Activated CD8-positive, alpha-beta memory T cell treated with anti-CD3 and anti-CD28 coated beads for 1 hour (primary cell): ENCODE results near the gene VSIG10.
"Not testable (repeated sequence)": the region's sequence is repeated elsewhere in the genome, so short reads cannot be mapped to it uniquely, and the experiment has no call there.

Experiments
- DNase-seq, 2 donors: peaks; one replicate each; pipeline ENCODE4 v3.0.0-alpha.2; 2020; ENCODE audit warnings: low read depth in 1 of 2; ENCODE audit errors: extremely low read depth in 1 of 2

Gene VSIG10

DNA sequence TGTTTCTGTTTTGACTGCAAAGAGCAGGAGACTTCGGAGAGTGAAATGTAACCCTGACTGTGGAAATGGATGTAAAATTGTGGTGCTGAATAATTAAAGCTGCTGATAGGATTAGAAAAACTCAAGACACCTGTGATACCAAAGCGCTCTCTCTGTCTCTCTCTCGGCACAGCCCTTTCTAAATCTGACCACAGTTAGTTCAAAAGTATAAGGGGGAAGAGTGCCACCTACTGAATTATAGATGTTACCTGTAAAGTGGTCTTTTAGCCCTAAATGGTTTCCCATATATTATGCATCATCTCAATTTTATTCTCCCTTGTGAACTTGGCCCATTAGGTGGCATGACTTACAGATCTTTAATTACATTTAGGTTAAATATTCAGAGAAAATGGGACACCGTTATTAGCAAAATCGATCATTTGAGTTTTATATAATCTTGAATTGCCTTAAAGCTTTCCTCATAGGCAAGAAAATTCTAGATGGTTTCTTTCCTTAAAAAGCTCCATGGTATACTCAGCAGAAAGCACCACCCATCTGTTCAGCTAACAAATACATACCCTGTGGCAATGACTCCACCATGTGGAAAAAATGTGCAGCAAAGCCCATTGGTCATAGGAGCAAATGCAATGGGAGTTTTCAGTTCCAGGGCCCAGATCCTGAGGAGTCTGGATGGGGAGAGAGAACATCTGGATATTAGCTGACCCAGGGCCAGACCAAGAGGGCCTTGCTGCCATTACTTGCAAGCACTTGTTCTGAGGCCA is 69.2 kb downstream of the VSIG10 start:
- DNase-seq: no peak

DNA sequence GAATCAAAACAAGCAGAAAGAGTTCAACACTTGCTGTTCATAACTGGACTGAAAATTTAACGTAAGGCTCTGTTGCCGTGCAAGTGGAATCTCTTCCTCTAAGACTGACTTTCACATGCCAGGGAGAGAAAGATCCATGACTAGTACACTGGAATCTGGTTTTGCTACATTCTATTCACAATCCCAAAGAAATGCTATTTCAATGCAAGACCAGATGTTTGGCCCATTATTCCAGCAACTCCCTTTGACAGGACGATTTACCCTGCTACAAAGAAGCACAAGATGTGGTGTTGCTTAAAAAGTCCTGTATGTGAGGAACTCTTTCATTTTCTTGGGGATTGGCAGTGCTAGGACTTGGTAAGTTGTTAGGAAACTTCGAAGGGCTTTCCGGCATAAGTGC is 69.9 kb downstream of the VSIG10 start:
- DNase-seq: no peak

DNA sequence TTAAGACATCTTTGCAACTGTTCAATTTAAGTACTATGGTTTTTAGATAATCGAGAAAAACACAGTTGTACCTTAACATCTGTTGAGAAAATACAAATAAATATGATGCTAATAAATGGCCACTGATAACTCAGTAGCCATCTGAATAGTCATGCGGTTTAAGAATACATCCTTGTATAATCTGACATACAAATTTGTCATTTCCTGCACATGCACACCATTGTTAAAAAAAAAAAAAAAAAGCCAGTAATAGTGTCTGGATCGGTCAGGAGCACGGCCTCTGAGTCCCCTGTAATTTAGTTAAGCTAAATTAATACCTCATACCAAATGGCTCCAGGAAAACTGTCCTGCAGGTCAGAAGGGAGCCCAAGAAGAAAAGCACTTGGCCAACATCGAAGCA is 70.5 kb downstream of the VSIG10 start:
- no peak for DNase-seq

DNA sequence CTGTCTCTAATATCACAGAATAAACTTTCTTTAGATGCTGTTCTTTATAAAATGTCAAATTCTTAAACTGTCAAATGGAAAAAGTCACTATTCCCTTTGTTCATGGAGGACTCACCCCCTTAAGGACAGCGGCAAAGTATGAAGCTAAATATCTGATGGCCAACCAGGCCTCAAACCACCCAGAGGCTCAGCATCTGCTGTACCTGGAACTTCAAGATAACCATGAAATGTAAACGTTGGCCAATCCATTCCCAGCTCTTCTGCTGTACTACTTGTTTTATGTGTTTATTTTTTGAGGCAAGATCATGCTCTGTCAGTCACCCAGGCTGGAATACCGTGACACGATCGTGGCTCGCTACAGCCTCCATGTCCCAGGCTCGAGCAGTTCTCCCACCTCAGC is 71.6 kb downstream of the VSIG10 start:
- DNase-seq: no peak

DNA sequence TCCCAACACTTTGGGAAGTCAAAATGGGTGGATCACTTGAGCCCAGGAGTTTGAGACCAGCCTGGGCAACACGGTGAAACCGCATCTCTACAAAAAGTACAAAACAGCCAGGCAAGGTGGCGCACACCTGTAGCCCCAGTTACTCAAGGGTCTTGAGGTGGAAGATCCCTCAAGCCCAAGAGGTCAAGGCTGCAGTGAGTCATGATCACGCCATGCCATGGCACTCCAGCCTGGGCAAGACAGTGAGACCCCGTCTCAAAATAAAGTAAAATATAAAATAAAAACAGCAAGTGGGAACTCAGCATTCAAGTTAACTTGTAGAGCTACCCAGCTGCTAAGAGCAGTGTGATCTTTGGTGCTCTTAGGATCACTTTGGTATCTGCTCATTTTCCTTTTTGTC is 74.6 kb downstream of the VSIG10 start:
- DNase-seq: no peak

DNA sequence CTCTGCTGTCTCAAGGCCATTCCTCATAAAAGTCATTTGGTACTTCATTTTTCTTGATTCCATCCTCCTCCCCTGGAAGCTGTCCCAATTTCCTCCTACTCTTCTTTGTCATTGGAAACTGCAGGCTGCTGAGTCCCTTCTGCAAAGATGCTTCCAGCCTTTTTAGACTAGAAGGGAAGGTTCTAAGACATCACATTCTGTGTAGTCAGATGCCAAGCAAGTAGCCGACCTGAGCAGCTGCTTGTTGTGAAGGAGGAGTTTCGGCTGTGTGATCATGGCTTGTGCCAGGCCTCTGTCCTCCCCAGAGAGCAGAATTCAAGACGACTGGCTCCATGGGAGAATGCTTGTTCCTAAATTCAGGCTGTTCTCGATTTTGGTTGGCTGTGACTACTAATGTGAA is 78.6 kb downstream of the VSIG10 start:
- no peak for DNase-seq

DNA sequence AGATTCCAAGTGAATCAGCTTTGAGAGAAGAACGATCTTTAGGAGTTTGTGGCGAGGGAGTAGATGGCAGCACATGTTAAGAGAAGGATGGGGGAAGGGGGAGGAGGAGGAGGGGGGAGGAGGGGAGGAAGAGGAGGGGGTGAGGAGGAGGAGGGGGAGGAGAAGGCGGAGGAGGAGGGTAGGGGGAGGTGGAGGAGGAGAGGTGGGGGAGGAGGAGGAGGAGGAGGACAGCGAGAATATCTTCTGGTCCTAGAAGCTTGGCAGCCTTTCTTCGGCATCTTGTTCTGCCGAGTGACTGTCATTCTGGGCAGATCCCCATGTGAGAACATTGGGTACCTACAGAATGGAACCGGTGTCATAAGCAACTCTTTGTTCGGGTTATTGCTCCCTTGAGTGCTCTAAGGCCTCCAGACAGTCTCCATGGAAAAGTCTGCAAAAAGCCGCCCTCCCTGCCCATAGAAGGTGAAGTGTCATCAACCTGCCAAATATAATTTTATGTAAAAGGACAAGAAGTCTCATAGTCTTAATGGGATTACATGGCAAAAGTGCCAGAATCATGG is 80.4 kb downstream of the VSIG10 start:
- no peak for DNase-seq

DNA sequence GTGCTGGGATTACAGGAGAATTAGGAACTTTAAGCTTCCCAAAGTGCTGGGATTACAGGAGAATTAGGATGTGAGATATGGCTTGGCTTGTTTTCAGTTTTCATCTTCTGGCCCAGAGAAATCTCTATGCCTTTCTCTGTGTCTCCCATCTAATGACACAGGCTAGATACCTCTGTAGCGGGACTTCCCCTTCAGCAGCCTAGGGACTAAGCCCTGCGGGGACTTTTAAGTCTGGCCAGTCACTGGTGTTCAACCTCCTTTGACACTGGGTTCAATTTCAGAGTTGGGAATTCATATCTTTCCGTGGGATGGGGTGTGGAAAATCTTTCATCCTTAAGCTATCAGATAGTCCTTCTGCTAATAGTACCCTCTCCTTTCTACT is 81.1 kb downstream of the VSIG10 start:
- no peak for DNase-seq

DNA sequence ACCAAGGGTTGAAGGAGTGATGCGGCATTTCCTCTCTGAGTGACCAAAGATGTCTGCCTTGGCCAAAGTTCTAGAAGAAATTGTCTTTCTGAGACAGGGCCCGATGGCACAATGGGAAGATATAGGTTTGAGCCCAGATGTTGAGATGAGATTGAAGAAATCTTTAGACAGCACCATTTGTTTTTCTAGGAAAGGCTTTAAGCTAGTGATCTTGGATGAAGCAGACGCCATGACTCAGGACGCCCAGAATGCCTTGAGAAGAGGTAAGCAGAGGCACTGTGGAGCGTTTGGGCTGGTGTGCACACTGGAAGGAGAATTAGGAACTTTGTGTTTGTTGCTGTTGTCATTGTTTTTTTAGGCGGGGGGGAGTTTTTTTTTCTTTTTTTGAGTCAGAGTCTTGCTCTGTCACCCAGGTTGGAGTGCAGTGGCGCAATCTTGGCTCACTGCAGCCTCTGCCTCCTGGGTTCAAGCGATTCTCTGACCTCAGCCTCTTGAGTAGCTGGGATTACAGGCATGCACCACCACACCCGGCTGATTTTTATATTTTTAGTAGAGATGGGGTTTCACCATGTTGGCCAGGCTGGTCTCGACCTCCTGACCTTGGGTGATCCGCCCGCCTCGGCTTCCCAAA is 81.6 kb downstream of the VSIG10 start:
- DNase-seq: not testable (repeated sequence)

DNA sequence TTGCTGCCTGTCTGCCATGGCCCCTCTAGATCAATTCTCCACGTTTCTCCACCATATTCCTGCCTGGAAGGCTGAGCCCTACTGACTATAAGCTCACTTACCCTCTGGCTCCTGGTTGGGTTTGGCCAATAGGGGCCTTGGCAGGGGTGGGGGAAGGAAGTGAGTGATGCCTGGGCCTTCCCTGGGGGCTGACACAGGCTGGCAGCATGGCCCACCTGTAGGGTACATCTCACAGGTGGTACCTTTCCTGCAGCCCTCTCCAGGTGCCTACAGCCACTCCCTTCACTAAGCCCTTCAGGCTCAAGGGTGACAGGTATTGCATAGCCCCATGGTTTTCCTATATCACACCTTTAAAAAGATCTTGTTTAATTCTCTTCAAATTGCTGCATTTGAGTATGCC is 83.8 kb downstream of the VSIG10 start:
- DNase-seq: no peak

DNA sequence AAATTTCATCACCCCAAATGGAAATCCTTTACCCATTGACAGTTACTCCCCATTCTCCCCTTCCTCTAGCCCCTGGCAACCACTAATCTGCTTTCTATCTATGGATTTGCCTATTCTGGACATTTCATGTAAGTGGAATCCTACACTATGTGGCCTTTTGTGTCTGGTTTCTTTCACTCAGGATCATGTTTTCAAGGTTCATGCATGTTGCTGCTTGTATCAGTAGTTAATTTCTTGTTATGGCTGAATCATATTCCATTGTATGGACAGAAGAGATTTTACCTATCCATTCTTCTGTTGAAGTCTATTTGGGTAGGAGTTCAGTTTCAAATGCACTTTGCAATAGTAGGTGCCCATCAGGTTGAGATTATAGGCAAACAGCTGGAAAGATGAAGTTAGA is 85.9 kb downstream of the VSIG10 start:
- no peak for DNase-seq

DNA sequence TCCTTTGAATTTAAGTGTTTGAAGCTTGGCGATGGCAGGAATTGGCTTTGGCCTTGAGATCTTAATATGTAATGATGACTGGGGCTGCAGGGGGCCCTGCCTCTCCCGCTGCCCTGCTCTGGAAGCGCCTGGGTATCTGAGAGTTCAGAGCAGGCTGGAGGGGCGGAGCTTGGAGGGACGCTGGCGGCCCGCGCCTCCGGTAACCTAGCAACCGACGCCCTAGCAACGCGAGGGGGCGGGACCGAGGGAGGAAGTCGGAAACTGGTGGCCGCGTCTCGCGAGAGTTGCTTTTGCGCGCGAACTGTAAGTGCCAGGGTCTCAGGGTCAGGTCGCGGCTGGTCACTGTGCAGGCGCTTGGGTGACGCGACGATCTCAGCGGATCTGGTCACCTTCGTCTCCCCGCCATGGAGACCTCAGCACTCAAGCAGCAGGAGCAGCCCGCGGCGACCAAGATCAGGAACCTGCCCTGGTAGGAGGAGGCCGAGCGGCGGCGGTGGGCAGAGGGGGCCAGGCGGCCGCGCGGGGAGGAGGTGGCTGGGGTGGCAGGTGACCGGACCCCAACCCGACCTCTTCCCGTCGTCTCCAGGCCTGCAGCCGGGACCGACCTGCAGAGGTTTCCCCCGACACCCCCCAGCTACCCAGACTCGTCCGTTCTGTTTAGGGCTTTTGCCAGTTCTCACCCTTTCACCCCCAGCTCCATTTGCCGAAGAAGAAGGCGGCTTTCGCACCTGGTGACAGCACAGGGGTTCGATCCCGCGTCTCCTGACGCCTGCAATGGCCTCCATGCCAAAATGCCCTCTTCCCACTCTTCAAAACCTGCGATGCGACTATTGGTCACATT is 87.2 kb downstream of the VSIG10 start, which contains the start of gene RFC5:
Gene RFC5 (plus strand): TSS at position 280 of the 841 bp plus-strand sequence. CDS start 125 bp downstream, at position 405.
- peak; percentile 96 to 97 for DNase-seq

DNA sequence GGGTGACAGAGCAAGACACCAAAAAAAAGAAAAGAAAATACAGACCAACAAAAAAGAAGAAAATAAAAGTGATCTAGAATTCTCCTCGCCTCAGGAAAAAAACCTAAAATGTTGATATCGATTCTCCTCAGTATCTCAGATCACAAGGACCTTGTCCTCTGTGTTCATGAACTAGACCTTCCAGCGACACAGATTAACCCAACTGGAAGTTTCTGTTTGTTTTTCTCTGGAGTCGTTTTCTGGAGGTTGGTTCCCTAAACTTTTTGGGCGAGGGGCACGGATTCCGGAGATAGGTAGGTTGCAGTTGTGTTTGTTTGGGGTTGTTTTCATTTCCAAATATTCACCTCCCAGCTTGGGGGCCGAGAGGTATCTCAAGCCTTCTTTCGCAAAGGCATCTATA is 87.9 kb downstream of the VSIG10 start:
- no peak for DNase-seq

DNA sequence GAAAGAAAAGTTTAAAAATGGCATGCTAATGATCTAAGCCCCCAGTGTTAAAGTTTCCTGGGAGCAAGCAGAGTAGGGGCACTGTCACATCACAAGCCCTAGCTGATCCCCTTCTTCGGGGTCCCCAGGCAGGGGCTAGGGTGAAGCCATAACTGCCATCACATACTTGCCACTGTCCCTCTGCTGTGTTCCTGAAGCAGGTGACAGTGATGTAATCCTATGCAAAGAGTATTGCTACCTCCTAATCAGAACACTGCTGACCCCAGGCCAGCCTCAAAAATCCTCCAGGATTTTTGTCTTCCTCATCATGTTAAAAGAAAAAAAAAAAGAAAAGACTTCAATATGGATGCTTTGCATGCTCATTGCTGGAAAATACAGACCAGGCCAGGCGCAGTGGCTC is 88.5 kb downstream of the VSIG10 start:
- DNase-seq: no peak
